Stimulated activated CD4-positive, alpha-beta T cell treated with anti-CD3 and anti-CD28 coated beads, Interleukin-12 subunit alpha, Interleukin-12 subunit beta, amount 100 ng/mL, for 48 hours (primary cell): Measurements from ENCODE around the gene COL27A1.

Experiments used
- DNase-seq, 3 donors: peaks; one replicate each; pipeline ENCODE4 v3.0.0-alpha.2; 2020; ENCODE audit warnings: low read depth in 2 of 3, low spot score in 1 of 3

COL27A1 gene

GRCh38 chr9:114300846-114301797, 145.8 kb downstream of the COL27A1 start:
- no peak for DNase-seq

- no peak for DNase-seq
These were observed 146.6 kb downstream of the COL27A1 start for GRCh38 chr9:114301798-114302565.

GRCh38 chr9:114302727-114303126, 147.4 kb downstream of the COL27A1 start:
- no peak for DNase-seq

- no peak for DNase-seq
These were observed 148.2 kb downstream of the COL27A1 start for GRCh38 chr9:114303571-114303970.

- DNase-seq = no peak
These were observed 148.6 kb downstream of the COL27A1 start for GRCh38 chr9:114303977-114304376.

- DNase-seq = no peak
These were observed 149.3 kb downstream of the COL27A1 start for GRCh38 chr9:114304416-114305188.

GRCh38 chr9:114307899-114308267, 152.5 kb downstream of the COL27A1 start:
- DNase-seq = no peak

GRCh38 chr9:114308361-114308950, 153.1 kb downstream of the COL27A1 start:
- DNase-seq = no peak

- no peak for DNase-seq
These were observed 153.8 kb downstream of the COL27A1 start for GRCh38 chr9:114309096-114309495.

- no peak for DNase-seq
These were observed 155.4 kb downstream of the COL27A1 start for GRCh38 chr9:114310471-114311450.

GRCh38 chr9:114311571-114312512, 156.5 kb downstream of the COL27A1 start:
- DNase-seq = no peak

GRCh38 chr9:114312513-114312875, 157.2 kb downstream of the COL27A1 start:
- no peak for DNase-seq

- no peak for DNase-seq
These were observed 157.8 kb downstream of the COL27A1 start for GRCh38 chr9:114313186-114313585.

GRCh38 chr9:114314256-114314867, 159.0 kb downstream of the COL27A1 start:
- no peak for DNase-seq

- no peak for DNase-seq
These were observed 159.8 kb downstream of the COL27A1 start for GRCh38 chr9:114314881-114315722.

GRCh38 chr9:114315723-114316363, 160.5 kb downstream of the COL27A1 start:
- no peak for DNase-seq
